ENCODE results near the gene STRA6. TPM values are rescaled to one million over a fixed set of nuclear protein-coding genes. Genes with fewer than 3 reads are reported as not detected.

Gene STRA6
- total RNA-seq, 1 donor from 2014 or later = 111 TPM

DNA sequence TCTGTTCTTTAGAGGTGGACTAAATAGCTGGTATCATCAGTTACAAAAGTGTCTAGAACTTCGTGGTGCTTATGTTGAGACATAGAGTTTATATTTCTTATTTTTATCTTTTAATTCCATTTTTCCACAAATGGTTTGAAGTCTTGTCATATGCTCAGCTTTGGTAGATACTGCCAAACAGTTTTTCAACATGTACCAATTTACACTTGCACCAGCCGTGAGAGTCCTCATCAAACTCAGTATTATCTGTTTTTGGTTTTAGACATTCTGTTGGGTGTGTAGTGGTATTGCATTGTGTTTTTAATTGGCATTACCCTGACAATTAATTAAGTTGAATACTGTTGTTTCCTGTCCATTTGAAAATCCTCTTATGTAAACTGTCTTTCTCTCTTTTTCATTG, 55.5 kb downstream of the STRA6 start:
- Mint-ChIP-seq H3K4me3 (no peak overlapping the region), H3K4me1 (no peaks in the 10 kb centered on the region), H3K27ac (no peak overlapping the region), H3K36me3 (no peaks in the 10 kb centered on the region), H3K9me3 (peaks cover 4% of the 10 kb centered on the region), H3K27me3 (ENCODE audit: low read depth) (peaks cover 42% of the 10 kb centered on the region)
- DNase-seq (ENCODE audit: low spot score in 2 of 2, unreplicated experiment in 2 of 2) = no peak
- TF ChIP-seq, protein P1, sequence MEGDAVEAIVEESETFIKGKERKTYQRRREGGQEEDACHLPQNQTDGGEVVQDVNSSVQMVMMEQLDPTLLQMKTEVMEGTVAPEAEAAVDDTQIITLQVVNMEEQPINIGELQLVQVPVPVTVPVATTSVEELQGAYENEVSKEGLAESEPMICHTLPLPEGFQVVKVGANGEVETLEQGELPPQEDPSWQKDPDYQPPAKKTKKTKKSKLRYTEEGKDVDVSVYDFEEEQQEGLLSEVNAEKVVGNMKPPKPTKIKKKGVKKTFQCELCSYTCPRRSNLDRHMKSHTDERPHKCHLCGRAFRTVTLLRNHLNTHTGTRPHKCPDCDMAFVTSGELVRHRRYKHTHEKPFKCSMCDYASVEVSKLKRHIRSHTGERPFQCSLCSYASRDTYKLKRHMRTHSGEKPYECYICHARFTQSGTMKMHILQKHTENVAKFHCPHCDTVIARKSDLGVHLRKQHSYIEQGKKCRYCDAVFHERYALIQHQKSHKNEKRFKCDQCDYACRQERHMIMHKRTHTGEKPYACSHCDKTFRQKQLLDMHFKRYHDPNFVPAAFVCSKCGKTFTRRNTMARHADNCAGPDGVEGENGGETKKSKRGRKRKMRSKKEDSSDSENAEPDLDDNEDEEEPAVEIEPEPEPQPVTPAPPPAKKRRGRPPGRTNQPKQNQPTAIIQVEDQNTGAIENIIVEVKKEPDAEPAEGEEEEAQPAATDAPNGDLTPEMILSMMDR (IDR thresholded peaks at IDR 0.05; ENCODE audit: unreplicated experiment) = no peak

DNA sequence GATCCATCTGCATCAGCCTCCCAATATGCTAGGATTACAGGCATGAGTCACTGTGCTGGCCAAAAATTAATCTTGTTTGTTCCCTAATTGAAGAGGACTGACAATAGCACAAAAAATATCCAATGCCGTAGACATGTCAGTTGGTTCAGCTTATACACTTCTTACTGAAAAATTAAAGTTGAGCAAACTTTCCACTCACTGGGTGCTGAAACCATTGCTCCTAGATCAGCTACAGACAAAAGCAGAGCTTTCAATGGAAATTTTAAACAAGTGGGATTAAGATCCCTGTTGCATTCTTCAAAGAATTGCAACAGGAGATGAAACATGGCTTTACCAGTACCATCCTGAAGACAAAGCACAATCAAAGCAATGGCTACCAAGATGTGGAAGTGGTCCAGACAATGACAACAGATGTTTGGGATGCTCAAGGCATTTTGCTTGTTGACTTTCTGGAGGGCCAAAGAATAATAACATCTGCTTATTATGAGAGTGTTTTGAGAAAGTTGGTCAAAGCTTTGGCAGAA, 56.2 kb downstream of the STRA6 start:
- Mint-ChIP-seq H3K27me3 (ENCODE audit: low read depth) (peaks cover 44% of the 10 kb centered on the region), H3K4me3 (no peak overlapping the region), H3K36me3 (no peaks in the 10 kb centered on the region), H3K27ac (no peak overlapping the region), H3K4me1 (no peaks in the 10 kb centered on the region), H3K9me3 (peaks cover 4% of the 10 kb centered on the region)
- DNase-seq (ENCODE audit: low spot score in 2 of 2, unreplicated experiment in 2 of 2) = no peak
- TF ChIP-seq, protein P1 (IDR thresholded peaks at IDR 0.05; ENCODE audit: unreplicated experiment) = no peak

DNA sequence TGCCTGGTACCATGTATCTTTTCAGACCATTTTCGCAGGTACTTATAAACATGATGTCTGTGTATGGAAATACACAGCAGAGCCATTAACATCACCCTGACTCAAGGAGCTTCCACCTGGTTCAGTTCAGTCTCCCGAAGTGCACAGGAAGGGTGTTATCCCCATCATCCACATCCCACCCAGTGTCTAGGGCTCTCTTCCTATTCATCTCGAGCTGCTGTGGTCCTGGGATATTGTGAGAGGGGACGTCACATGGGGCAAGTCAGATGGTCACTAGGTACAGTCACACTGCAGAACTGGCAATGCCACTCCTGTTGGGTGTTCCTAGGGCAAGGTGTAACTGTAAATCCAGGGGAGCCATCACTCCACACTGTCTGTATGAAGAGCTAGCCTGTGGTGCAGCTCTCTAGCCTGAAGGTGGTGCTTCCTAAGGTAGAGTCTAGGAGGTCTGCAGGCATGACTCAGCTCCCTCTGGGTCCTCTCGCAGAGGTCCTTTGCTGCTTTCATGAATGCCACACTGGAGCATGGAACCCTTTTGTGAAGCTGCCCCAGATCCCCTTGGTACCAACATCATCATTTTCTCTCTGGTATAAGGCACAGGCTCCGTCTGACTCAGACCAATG, 58.3 kb downstream of the STRA6 start:
- Mint-ChIP-seq H3K9me3 (peaks cover 4% of the 10 kb centered on the region), H3K36me3 (no peaks in the 10 kb centered on the region), H3K27me3 (ENCODE audit: low read depth) (peaks cover 57% of the 10 kb centered on the region), H3K4me3 (no peak overlapping the region), H3K27ac (no peak overlapping the region), H3K4me1 (peaks cover 4% of the 10 kb centered on the region)
- DNase-seq (ENCODE audit: low spot score in 2 of 2, unreplicated experiment in 2 of 2) = no peak
- TF ChIP-seq, protein P1 (IDR thresholded peaks at IDR 0.05; ENCODE audit: unreplicated experiment) = no peak

DNA sequence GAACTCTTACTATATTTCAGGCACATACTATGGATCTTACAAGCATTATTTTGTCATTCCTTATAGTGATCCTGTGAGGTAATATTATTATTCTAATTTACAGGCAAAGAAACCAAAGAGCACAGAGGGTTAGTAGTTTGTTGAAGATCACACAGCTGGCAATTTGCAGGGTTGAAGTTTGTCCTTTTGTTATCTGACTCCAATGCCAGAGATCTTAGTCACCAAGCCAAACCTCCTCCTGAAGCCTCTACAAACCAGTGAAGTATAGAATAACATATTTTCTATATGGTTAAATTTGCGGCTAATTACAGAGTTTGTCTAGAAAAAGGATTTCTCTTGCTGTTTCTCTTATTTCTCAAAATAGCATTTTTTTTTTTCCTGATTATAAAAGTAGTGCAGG, 61.0 kb downstream of the STRA6 start:
- Mint-ChIP-seq H3K9me3 (no peaks in the 10 kb centered on the region), H3K27me3 (ENCODE audit: low read depth) (peaks cover 64% of the 10 kb centered on the region), H3K36me3 (no peaks in the 10 kb centered on the region), H3K4me1 (peaks cover 16% of the 10 kb centered on the region), H3K4me3 (no peak overlapping the region), H3K27ac (no peak overlapping the region)
- TF ChIP-seq, protein P1 (IDR thresholded peaks at IDR 0.05; ENCODE audit: unreplicated experiment) = no peak
- no peak for DNase-seq (ENCODE audit: low spot score in 2 of 2, unreplicated experiment in 2 of 2)

DNA sequence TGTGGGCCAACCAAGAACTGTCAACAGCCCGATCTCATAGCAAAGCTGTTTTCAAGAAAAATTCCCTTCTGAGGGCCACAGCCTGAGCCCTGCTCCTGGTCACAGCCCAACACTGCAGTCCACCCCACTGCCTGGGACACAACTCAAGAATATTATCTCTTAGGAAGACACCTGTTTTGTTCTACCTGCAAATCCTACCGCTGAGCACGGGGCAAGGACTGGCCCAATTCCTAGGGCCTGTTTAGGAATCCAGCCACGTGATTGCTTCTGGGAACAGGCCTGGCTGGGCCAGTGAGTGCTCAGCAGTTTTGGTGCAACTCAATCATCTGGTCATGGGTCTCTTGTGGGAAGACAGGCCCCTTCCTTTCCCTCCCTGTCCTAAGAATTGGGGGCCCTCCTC, 63.9 kb downstream of the STRA6 start:
- Mint-ChIP-seq H3K4me3 (no peak overlapping the region), H3K4me1 (peaks cover 30% of the 10 kb centered on the region), H3K27me3 (ENCODE audit: low read depth) (peaks cover 70% of the 10 kb centered on the region), H3K27ac (no peak overlapping the region), H3K36me3 (no peaks in the 10 kb centered on the region), H3K9me3 (no peaks in the 10 kb centered on the region)
- DNase-seq (ENCODE audit: low spot score in 2 of 2, unreplicated experiment in 2 of 2) = no peak
- TF ChIP-seq, protein P1 (IDR thresholded peaks at IDR 0.05; ENCODE audit: unreplicated experiment) = no peak
